T-helper 2 cell treated with Interferon-gamma antibody and Interleukin-4, amounts not matched to agents 100 ng/mL and 5 ng/mL, for 36 hours (primary cell): ENCODE data around the gene COX17. TPM values are rescaled to one million over a fixed set of nuclear protein-coding genes. Genes with fewer than 3 reads are reported as not detected.

ENCODE experiments used
- intact Hi-C: fragments of 100-400 bp; cut with micrococcal nuclease; formaldehyde crosslinking; loops from one replicate; pipeline ENCODE4 v1.15.1; 2023
- total RNA-seq: library from RNA; stranded (reverse); gene quantifications from 2 replicates; pipeline ENCODE4 v1.2.3, GENCODE V29; 2022

COX17 gene
- total RNA-seq = 47.2 and 50.3 TPM in 2 replicates

- intact Hi-C loops = loop anchor here (1.0 to 5.0 kb wide), 14 partner anchors 23 to 1065 kb away; partner anchors contain the start of genes ADPRH, ARHGAP31, GSK3B and GTF2E1
Measured at GRCh38 chr3:119676771-119677640, at the start of gene COX17. Gene COX17 (minus strand): TSS chr3:119677406. CDS start chr3:119677310, 96 bp downstream.

DNA sequence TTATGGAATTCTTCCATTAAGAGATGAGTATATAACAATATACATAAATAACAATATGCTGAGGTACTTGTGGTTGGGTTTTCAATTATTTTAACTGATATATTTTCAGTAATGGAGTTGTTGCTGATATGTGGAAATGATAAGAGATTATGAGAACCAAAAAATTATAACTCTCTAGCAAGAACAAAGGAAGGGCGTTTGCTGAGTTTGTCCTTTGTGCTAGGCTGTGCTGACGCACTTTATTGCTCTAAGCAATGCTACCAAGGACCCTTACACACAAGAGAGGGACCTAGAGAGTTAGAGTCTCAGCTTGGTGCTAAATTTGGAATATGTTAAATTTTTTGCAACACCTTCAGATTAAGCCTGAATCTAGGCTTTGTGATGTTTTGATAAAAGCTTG lies 49.7 kb upstream of the COX17 start:
- intact Hi-C loops = no loop called here

GRCh38 chr3:119723022-119723421 lies 45.8 kb upstream of the COX17 start:
- intact Hi-C loops = no loop called here

- intact Hi-C loops = no loop called here
Measured at GRCh38 chr3:119717520-119717919, 40.3 kb upstream of the COX17 start.

DNA sequence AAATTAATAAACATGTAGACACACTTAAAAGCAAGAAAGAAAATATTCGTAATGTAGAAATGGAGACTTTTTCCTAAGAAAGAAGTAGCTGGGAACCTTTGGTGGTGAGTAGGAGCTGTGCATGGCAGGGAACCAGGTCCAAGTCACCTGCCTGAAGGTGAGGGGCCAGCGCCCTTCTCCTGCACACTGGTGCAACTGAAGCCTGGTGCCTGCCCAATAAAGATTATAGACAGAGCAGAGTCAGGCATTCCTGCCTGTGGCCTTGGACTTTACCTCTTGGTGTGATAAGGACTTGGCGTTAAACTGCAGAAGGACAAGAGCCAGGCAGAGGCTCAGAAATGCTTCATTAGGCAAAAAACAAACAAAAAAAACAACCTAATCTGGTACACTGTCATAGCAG lies 39.8 kb upstream of the COX17 start:
- intact Hi-C loops = no loop called here

- intact Hi-C loops = no loop called here
Measured at GRCh38 chr3:119715105-119715504, 37.9 kb upstream of the COX17 start.

DNA sequence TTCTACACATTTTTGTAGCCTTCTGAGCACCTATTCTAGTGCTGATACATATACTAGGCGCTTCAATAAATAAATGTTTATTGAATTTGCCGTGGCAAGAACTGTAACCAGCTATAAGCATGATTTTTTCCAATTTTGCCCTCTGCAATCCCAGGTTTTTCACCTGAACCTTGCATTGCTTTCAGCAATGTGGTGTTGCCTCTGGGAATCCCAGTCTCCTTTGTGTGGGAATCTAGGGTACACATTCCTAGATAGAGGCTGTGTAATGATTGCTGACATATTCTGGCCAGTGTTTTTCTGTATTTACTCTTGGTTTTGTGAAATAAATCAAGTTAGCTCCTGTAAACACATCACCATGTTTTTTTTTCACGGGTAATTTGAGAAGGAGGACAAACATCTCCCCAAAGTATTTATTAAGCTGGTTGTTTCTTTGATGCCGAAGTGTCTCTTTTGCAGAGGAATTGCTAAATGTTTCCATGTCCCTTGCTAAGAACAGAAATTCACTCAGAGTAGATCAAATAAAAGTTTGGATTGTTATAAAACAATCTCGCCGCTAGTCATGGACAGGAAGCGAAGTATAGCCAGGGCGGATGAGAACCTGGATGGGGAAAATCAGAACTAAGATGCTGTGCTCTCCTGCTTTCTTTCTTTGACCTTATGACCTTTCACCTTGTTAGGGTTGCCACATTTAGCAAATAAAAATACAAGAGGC lies 26.8 kb upstream of the COX17 start:
- intact Hi-C loops = loop anchor here (5.0 kb wide), 1 partner anchor 1038 kb away; the partner anchor contains the start of genes GTF2E1 and RABL3

- intact Hi-C loops = loop anchor here (1.0 to 5.0 kb wide), 2 partner anchors 391 to 1039 kb away; partner anchors contain the start of genes GSK3B, GTF2E1 and RABL3
Measured at GRCh38 chr3:119702530-119703527, 25.6 kb upstream of the COX17 start, which contains the start of gene CFAP91. Gene CFAP91 (plus strand): TSS chr3:119703022. CDS start chr3:119703099, 77 bp downstream.

DNA sequence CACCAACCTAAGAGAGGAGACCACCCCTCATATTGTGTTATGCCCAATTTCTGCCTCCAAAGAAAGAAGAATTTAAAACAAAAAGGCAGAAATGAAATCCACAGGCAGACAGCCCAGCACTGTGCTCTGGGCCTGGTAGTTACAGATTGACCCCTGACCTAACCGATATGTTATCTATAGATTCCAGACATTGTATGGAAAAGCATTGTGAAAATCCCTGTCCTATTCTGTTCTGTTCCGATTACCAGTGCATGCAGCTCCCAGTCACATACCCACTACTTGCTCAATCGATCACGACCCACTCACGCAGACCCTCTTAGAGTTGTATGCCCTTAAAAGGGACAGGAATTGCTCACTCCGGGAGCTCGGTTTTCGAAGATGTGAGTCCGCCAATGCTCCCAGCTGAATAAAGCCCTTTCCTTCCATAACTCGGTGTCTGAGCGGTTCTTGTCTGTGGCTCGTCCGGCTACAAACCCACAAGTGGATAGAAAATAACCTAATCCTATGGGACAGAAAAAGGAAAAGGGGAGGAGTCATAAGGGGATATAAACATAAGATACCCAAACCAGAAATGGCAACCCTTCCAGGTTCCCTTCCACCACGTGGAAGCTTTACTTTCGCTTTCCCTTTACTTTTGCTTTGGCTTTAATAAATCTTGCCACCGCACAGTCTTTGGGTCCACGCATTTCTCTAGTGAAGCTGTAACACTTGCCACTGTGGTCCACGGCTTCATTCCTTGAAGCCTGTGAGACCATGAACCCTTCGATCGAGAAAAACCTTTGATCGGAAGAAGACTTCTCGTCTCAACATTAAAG lies 23.9 kb upstream of the COX17 start:
- intact Hi-C loops = loop anchor here (1.0 to 5.0 kb wide), 4 partner anchors 24 to 1041 kb away; partner anchors contain the start of genes COX17, GTF2E1, RABL3 and TMEM39A

- intact Hi-C loops = loop anchor here (1.0 to 5.0 kb wide), 4 partner anchors 23 to 1042 kb away; partner anchors contain the start of genes COX17, GTF2E1, RABL3 and TMEM39A
Measured at GRCh38 chr3:119700269-119700919, 23.2 kb upstream of the COX17 start.

- intact Hi-C loops = no loop called here
Measured at GRCh38 chr3:119697394-119697793, 20.2 kb upstream of the COX17 start.

GRCh38 chr3:119695480-119695879 lies 18.3 kb upstream of the COX17 start:
- intact Hi-C loops = no loop called here

- intact Hi-C loops = no loop called here
Measured at GRCh38 chr3:119690043-119690656, 12.9 kb upstream of the COX17 start.

DNA sequence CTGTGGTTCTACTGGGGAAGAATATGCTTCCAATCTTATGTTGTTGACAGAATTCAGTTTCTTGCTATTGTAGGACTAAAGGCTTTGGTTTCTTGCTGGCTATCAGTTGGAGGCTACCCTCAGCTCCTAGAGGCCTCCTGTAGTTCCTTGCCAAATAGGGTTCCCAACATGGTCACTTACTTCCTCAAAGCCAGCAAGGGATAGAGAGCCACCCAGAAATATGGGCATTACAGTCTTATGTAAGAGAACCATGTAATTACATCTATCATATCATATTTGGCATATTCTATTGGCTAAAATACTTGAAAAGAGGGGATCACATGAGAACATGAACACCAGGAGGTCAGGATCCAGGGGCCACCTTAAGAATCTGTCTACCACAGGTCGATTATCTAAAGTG lies 6.2 kb upstream of the COX17 start:
- intact Hi-C loops = no loop called here

- intact Hi-C loops = loop anchor here (2.0 kb wide), 1 partner anchor 122 kb away; the partner anchor contains the start of gene CD80
Measured at GRCh38 chr3:119681279-119681678, 4.1 kb upstream of the COX17 start.

DNA sequence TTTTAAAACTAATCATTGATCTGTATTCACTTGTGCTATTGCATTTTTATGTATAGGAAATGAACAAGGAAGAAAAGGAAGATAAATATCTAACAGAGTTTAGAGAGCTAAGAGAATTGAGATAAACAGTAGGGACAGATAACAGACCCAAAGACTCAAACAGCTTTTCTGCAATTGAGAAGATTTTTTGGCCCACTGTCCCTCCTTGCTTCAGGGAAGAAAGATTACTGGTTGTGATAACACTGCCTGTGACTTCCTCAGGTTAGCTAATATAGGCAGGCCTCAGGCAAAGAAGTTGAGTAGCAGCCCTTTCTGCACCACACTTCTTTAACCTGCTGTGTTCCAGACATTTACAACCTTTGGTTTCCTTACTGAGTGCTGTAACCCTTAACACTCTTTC lies 2.7 kb upstream of the COX17 start:
- intact Hi-C loops = loop anchor here (2.0 to 5.0 kb wide), 3 partner anchors 103 to 403 kb away; partner anchors contain the start of genes ADPRH and CD80

DNA sequence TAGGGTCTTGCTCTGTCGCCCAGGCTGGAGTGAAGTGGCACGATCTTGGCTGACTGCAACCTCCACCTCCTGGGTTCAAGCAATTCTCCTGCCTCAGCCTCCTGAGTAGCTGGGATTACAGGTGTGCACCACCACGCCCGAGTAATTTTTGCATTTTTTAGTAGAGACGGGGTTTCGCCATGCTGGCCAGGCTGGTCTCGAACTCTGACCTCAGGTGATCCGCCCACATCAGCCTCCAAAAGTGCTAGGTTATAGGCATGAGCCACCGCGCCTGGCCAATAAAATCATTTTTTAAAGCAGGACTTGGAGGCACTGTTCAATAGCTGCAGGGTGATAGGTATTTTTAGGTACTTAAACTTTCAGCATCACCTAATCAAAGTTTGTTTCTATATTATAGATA lies 1.0 kb upstream of the COX17 start:
- intact Hi-C loops = loop anchor here (5.0 kb wide), 2 partner anchors 101 to 401 kb away; partner anchors contain the start of gene ADPRH

GRCh38 chr3:119677641-119677934 lies 382 bp upstream of the COX17 start:
- intact Hi-C loops = loop anchor here (1.0 to 5.0 kb wide), 14 partner anchors 23 to 1065 kb away; partner anchors contain the start of genes ADPRH, ARHGAP31, GSK3B and GTF2E1
